ENCODE results near the gene BYSL. TPM values are rescaled to one million over a fixed set of nuclear protein-coding genes. Genes with fewer than 3 reads are reported as not detected.
A peak's percentile ranks its signal among the peaks of the same experiment; 100 is the strongest.

BYSL gene
- 10 to 100 TPM; 25.5 to 36.8 (median 33.2) TPM for polyA plus RNA-seq (ENCODE audit: insufficient read length in 10 of 10)
- long read RNA-seq, donor 1, transcript BYSL-201 (7 exons, 2,029 nt), result major isoform, 12 of 22 reads
- long read RNA-seq, donor 1, partial matches to known transcripts, result 9 of 22 reads
- long read RNA-seq, donor 1, other reads (novel, unspliced or antisense), result 0 of 22 reads
- long read RNA-seq, donor 2, transcript BYSL-201 (7 exons, 2,029 nt), result major isoform, 6 of 15 reads
- long read RNA-seq, donor 2, partial matches to known transcripts, result 8 of 15 reads
- long read RNA-seq, donor 2, other reads (novel, unspliced or antisense), result 0 of 15 reads
- long read RNA-seq, donor 3, result 0 reads
- long read RNA-seq, donor 4, transcript BYSL-201 (7 exons, 2,029 nt), result major isoform, 5 of 40 reads
- long read RNA-seq, donor 4, partial matches to known transcripts, result 12 of 40 reads
- long read RNA-seq, donor 4, other reads (novel, unspliced or antisense), result 22 of 40 reads
- long read RNA-seq, donor 5, partial matches to known transcripts, result 9 of 13 reads
- long read RNA-seq, donor 5, other reads (novel, unspliced or antisense), result 0 of 13 reads
- long read RNA-seq, donor 6, transcript BYSL-201 (7 exons, 2,029 nt), result major isoform, 8 of 25 reads
- long read RNA-seq, donor 6, partial matches to known transcripts, result 16 of 25 reads
- long read RNA-seq, donor 6, other reads (novel, unspliced or antisense), result 0 of 25 reads
- long read RNA-seq, donor 7, transcript BYSL-201 (7 exons, 2,029 nt), result major isoform, 6 of 7 reads
- long read RNA-seq, donor 7, partial matches to known transcripts, result 0 of 7 reads
- long read RNA-seq, donor 7, other reads (novel, unspliced or antisense), result 0 of 7 reads
- long read RNA-seq, donor 8, partial matches to known transcripts, result 12 of 16 reads
- long read RNA-seq, donor 8, other reads (novel, unspliced or antisense), result 0 of 16 reads
- long read RNA-seq, donor 9, result 0 reads

GRCh38 chr6:41920921-41921711 is at the start of gene BYSL, which contains the start of gene MED20:
BYSL (plus strand) TSS chr6:41921499; CDS start chr6:41921563, 64 bp downstream.
MED20 (minus strand) TSS chr6:41921139; CDS start chr6:41921018, 121 bp downstream.
- peak; percentile 96 to 98 (median 97) for DNase-seq

- DNase-seq, result no peak
These were observed 49.6 kb upstream of the BYSL start for GRCh38 chr6:41871691-41872090.

GRCh38 chr6:41872147-41872546 is 49.2 kb upstream of the BYSL start:
- no peak for DNase-seq

GRCh38 chr6:41874741-41875140 is 46.6 kb upstream of the BYSL start:
- no peak for DNase-seq

GRCh38 chr6:41877051-41877680 is 44.1 kb upstream of the BYSL start:
- no peak for DNase-seq

GRCh38 chr6:41878246-41878645 is 43.1 kb upstream of the BYSL start:
- DNase-seq, result no peak

- DNase-seq, result no peak
These were observed 42.3 kb upstream of the BYSL start for GRCh38 chr6:41878961-41879405.

- DNase-seq, result no peak
These were observed 39.8 kb upstream of the BYSL start for GRCh38 chr6:41881506-41881905.

GRCh38 chr6:41884957-41885356 is 36.3 kb upstream of the BYSL start:
- no peak for DNase-seq

GRCh38 chr6:41885930-41886329 is 35.4 kb upstream of the BYSL start:
- DNase-seq, result no peak

GRCh38 chr6:41887331-41887751 is 34.0 kb upstream of the BYSL start:
- peak in 1 of 3 donors; percentile 3 for DNase-seq

- no peak for DNase-seq
These were observed 28.3 kb upstream of the BYSL start for GRCh38 chr6:41892921-41893564.

- DNase-seq, result peak in 2 of 3 donors; percentile 7 to 49
These were observed 26.7 kb upstream of the BYSL start for GRCh38 chr6:41894366-41895299.

- peak; percentile 83 to 97 (median 94) for DNase-seq
These were observed 25.7 kb upstream of the BYSL start, which contains the start of gene USP49 for GRCh38 chr6:41895300-41896233. USP49 (minus strand) TSS chr6:41895375; CDS start chr6:41806983, 88,392 bp downstream.

- DNase-seq, result no peak
These were observed 25.0 kb upstream of the BYSL start for GRCh38 chr6:41896281-41896680.

- DNase-seq, result no peak
These were observed 20.4 kb upstream of the BYSL start for GRCh38 chr6:41900861-41901260.

- no peak for DNase-seq
These were observed 19.3 kb upstream of the BYSL start for GRCh38 chr6:41901882-41902519.
